ENCODE measurements around the gene PIGR.

The PIGR gene

GRCh38 chr1:206946261-206946660 is at the start of gene PIGR:
TSS of gene PIGR (minus strand) at chr1:206946466. CDS start at chr1:206940531, 5,935 bp downstream.
- DNase-seq, result no peak

DNA sequence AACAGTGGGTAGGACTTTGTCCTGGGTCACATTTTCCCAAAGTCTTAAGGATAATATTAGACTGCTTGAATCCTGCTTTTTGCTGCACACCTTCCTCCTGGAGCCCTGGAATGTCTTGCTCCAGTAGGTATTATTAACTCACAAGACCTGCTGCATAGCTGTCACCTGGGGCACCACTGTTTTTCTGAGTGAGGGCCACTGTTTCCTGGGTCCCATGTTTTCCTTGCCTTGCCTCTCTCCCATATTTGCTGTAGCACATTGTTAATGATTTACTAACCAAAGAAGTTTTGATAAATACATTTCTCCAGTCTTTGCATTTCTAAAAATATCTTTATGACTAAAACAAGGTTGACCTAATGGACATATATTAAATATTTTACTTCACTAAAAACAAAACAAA is 46.5 kb upstream of the PIGR start:
- DNase-seq, result no peak

DNA sequence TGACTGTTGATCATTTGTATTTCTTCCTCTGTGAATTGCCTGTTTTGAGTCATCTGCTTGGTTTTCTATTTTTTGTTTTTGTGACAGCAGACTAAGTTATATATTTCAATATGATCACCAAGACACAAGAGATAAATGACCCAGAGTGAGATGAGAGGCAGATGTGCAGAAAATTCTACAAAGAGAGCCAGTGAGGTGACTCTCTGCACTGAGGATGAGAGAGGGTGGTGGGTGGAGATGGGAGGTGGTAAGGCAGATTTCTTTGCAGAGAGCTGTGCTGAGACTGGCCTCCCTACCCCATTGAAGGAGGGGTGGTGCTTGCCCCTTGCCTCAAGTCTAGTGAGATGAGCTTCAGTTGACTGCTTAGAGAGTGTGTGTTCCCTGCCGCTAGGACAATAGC is 41.6 kb upstream of the PIGR start:
- no peak for DNase-seq

- no peak for DNase-seq
Observed at GRCh38 chr1:206986885-206987284, 40.6 kb upstream of the PIGR start.

DNA sequence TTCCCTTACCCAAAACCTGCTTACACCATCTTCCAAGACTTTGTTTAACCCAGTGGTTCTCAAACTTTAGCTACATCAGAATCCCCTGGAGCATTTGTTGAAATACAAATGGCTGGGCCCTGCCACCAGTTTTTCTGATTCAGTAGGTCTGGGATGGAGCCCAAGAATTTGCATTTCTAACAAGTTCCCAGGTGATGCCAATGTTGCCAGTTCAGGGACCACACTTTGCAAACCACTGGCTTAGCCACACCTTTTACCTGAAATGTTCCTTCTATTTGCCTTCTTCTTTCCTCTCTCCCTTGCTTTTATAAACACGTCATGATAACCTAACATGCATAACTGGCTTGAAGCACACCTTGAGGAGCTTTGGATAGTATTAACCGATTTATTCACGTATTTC is 40.1 kb upstream of the PIGR start:
- DNase-seq, result no peak

GRCh38 chr1:206985162-206985749 is 39.0 kb upstream of the PIGR start:
- DNase-seq, result no peak

GRCh38 chr1:206982216-206982615 is 36.0 kb upstream of the PIGR start:
- DNase-seq, result peak; percentile 30 to 45

- DNase-seq, result no peak
Observed at GRCh38 chr1:206979379-206980043, 33.2 kb upstream of the PIGR start.

- no peak for DNase-seq
Observed at GRCh38 chr1:206978259-206978658, 32.0 kb upstream of the PIGR start.

DNA sequence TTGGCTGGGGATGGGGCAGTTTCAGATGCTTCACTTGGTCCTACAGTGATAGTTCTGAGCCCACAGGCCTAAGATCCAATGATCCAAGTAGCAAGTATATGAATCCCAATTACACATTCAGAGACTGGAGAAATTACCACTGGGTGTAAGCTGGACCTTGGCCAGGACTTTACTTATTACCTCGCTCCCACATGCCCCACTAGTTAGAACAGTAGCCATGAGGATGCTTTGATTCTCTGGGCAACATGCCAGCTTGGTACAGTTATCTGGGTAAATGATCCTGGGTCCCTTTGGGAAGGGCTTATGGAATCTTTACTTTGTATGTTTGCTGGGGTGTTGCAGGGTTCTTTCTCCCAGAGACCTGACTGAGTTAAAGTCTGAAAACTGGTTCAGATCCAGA is 29.0 kb upstream of the PIGR start:
- no peak for DNase-seq

DNA sequence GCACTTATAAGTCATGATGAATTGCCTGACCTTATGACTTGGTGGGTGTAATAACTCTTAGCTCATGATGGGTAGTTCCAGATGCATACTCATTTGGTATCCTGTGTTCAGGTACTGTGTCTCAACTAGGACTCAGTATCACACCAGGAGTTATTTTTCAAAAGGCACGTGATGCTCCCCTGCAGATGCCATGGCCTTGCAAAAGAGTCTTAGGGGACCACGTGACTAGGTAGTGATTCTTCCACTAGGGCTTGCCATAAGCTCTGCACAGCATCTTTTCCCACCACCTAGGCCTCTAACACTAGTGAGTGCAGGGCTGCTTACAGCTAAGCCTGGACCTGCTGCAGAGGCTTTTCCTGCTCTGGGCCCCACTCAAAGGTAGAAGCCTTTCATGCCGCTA is 27.9 kb upstream of the PIGR start:
- DNase-seq, result no peak

DNA sequence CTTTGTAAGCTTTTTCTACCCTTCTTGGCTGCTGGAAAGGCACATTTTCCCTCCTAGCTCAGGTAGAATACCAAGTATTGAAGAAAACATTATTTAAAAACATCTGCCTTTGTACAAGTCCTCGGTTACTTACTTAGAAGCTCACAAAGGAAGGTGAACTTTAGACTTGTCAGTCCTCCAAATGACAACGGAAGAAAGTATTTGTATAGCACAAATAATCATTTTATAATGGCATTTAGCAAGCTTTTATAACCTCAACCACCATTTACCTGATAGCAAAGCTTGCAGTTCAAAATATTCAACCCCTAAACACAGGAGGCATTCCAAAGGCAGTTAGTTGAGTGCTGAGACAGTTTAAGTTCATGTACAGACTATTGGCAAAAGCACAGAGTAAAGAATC is 26.5 kb upstream of the PIGR start:
- no peak for DNase-seq

DNA sequence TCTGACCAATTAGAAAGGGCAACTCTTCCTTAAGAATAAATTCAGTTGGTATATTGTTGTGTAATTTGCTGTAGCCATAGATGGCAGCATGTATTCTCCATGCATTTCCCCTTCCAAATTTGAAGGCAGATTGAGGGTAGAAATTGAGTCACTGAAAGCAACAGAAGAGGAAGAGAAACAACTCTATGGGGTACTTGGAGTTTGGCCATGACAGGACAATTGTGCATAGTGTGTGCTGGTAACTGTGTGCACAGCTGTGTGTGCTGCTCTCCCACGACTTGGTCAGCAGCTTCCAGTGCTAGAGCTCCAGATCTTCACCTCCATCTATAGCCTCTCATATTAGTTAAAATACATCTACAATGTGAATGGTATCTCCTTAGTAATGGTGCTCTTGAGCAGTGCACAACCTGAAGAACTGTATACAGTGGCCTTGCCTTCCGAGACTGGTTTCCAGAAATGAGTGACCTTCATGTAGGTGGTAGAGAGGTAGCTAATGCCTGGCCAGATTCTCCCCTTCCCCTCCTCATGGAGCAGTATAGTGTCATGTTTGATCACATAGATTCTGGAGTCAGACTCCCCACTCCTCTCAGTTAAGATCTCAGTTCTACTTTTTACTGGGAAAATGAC is 24.9 kb upstream of the PIGR start:
- DNase-seq, result no peak

DNA sequence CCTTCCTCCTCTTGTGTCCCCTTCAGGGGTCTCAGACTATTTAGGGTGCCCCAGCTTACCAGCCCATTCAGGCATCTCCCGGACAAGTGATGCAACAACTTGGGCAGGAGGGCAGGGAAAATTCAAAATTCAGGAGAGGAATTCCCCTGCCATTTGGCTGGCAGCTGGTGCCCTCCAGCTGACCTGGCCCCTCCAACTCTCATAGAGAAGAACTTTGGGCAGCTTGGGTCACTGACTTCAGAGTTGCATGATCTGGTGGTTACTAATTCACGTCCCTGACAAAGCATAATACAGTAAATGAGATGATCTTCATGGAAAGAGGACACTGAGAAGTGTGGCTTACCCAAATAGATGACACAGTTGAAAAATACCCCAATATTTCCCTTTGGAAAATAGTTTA is 24.2 kb upstream of the PIGR start, which contains the start of gene FCAMR:
Gene FCAMR, minus strand, starts transcription at position 15 of the 400 bp plus-strand sequence. CDS start 335 bp downstream, outside the sequence.
- no peak for DNase-seq

- DNase-seq, result no peak
Observed at GRCh38 chr1:206969090-206969489, 22.8 kb upstream of the PIGR start.

DNA sequence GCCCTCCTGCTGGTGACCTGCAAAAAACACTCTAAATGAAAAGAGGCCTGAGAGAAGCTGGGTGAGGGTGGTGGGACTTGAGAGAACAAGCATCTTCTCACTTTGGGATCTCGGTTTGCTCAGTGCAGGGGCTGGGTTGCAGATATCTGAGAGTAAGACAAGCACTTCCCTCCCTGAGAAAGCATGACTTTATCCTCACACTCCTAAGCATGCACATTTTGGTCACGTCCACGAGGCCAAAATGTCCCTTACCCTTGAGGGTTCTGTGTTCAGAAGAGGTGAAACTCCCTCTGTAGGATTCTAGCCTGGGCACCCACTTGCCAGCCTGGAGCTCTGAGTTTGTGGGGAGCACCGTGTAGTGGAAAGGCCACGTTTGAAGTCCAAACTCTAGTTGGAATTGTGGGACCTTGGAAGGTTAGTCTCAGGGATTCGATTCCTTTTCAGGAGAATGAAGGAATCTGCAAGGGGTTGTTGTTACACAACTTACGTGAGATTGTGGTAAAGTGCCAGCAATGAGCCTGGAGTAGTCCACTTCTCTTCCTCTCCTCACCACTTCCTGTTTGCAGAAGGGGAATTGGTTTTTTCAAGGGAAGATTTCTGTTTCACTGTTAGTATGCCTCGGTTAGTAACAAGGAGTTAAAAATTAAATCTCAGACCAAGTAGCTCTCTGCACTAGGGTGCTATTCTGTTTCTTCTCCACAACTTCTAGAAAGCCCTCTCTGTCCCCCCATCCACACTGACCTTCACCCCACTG is 21.0 kb upstream of the PIGR start:
- peak in 1 of 2 donors; percentile 52 for DNase-seq

GRCh38 chr1:206965781-206966180 is 19.5 kb upstream of the PIGR start:
- DNase-seq, result no peak

DNA sequence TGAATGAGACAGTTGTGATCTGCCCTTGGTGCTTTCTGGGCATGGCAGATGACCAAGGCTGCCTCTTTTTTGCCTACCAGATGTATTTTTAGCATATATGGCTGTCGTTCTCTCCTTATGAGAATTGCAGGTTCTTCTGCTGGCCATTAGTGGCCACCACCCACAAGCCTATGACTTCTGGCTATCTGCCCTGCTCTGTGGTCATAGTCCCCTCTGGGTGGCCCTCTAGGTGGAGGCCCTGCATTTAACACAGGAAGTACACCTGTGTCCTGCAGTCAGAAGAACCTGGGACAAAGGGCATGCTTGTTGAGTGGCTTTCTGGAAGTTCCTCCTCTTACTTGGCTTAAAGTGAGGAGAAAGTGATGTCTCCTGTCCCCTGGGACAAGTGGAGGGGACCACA is 17.5 kb upstream of the PIGR start:
- no peak for DNase-seq

GRCh38 chr1:206963119-206963712 is 16.9 kb upstream of the PIGR start:
- no peak for DNase-seq

DNA sequence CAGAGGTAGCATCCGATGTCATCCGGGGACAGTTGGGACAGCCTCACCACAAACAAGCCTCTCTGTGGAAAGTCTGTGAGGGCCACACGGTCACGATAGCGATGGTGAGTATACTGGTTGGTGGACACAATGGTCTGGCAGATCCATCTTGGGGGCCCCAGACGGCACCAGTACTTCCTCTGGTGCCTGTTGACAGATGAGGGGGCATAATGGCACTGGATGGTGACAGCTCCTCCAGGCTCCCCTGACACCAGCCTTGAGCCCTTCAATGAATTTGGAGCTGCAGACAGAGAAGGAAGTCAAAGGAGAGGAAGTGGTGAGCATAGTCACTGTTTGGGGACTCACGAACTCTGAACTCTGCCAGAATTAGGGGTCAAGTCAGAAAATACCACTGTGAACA is 16.0 kb upstream of the PIGR start:
- DNase-seq, result peak; percentile 5 to 74

- DNase-seq, result no peak
Observed at GRCh38 chr1:206961668-206962067, 15.4 kb upstream of the PIGR start.

GRCh38 chr1:206960676-206961386 is 14.6 kb upstream of the PIGR start:
- no peak for DNase-seq

- no peak for DNase-seq
Observed at GRCh38 chr1:206958144-206958543, 11.9 kb upstream of the PIGR start.

Data from bone marrow (tissue), 2 donors.